Measurements from ENCODE around the gene RIMS4.

Gene RIMS4

DNA sequence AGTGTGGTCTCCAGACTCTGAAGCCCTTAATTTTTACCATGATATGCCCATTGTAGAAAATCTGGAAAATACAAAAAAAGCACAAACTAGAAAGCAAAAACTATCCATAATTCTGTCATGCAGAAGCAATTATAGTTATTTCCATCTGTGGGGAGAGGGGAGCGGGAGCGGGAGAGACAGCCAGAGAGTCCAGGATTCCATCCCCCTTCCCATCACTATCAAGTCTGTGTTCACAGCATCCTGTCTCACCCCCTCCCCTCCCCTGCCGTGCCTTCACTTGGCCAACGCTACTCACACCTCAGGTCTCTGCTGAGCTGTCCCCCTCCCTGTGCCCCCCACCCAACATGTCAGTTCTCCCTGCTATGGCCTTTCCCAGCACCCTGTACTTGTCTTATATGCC is 14.5 kb downstream of the RIMS4 start:
- Histone ChIP-seq H3K79me2 (ENCODE audit: low read length) (no peaks in the 10 kb centered on the region), H3K4me2 (ENCODE audit: low read depth, low read length) (no peak overlapping the region), H3K9me3 (replicated peaks; ENCODE audit: insufficient read depth, low read length) (no peaks in the 10 kb centered on the region), H3K27me3 (replicated peaks; ENCODE audit: insufficient read depth, low read length) (no peaks in the 10 kb centered on the region; the same call in 1 of the 2 replicates), H3F3A (ENCODE audit: insufficient read depth, low read length) (no peaks in the 10 kb centered on the region), H3K9ac (ENCODE audit: low read length) (no peak overlapping the region), H3K27ac (ENCODE audit: low read length) (no peak overlapping the region), H3K4me3 (ENCODE audit: low read length) (no peak overlapping the region), H3K36me3 (replicated peaks; ENCODE audit: insufficient read depth, low read length) (no peaks in the 10 kb centered on the region), H3K9me2 (replicated peaks; ENCODE audit: insufficient read depth, low read length) (no peaks in the 10 kb centered on the region), H4K20me1 (ENCODE audit: insufficient read depth, low read length) (no peaks in the 10 kb centered on the region), H2AFZ (ENCODE audit: low read length) (no peak overlapping the region), H3K4me1 (ENCODE audit: low read length) (no peaks in the 10 kb centered on the region)
- TF ChIP-seq EZH2phosphoT487 (IDR thresholded peaks at IDR 0.05; ENCODE audit: low read length) (no peak), EZH2 (optimal IDR thresholded peaks at IDR 0.05; ENCODE audit: low read depth, low read length) (no peak)
- TF ChIP-seq, protein P1, sequence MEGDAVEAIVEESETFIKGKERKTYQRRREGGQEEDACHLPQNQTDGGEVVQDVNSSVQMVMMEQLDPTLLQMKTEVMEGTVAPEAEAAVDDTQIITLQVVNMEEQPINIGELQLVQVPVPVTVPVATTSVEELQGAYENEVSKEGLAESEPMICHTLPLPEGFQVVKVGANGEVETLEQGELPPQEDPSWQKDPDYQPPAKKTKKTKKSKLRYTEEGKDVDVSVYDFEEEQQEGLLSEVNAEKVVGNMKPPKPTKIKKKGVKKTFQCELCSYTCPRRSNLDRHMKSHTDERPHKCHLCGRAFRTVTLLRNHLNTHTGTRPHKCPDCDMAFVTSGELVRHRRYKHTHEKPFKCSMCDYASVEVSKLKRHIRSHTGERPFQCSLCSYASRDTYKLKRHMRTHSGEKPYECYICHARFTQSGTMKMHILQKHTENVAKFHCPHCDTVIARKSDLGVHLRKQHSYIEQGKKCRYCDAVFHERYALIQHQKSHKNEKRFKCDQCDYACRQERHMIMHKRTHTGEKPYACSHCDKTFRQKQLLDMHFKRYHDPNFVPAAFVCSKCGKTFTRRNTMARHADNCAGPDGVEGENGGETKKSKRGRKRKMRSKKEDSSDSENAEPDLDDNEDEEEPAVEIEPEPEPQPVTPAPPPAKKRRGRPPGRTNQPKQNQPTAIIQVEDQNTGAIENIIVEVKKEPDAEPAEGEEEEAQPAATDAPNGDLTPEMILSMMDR (IDR thresholded peaks at IDR 0.05; ENCODE audit: low read length) = no peak
- DNase-seq = no peak

DNA sequence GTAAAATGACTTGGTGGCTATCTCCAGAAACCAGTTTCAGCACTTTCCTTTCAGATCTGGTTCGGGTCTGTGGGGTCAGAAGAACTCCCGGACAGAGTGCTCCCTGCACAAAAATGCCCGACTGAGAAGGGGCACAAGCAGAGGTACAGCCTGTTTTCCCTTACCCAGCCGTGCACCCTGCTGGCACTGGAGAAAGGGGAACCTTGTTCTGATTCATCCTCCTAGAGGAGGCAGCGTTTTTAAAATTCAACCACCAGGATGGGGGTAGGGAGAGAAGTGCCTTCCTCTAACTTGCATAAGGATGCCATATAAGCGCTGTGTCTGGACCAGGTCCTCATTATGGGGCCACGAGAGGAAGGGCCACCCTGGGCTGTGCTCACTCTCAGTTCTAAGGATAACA is 17.6 kb downstream of the RIMS4 start:
- Histone ChIP-seq H3K9me3 (replicated peaks; ENCODE audit: insufficient read depth, low read length) (no peaks in the 10 kb centered on the region), H3K9me2 (replicated peaks; ENCODE audit: insufficient read depth, low read length) (no peaks in the 10 kb centered on the region), H3K4me2 (ENCODE audit: low read depth, low read length) (no peak overlapping the region), H3K27me3 (replicated peaks; ENCODE audit: insufficient read depth, low read length) (peaks cover 24% of the 10 kb centered on the region), H2AFZ (ENCODE audit: low read length) (no peak overlapping the region), H3K4me1 (ENCODE audit: low read length) (no peaks in the 10 kb centered on the region), H3K79me2 (ENCODE audit: low read length) (no peaks in the 10 kb centered on the region), H3K36me3 (replicated peaks; ENCODE audit: insufficient read depth, low read length) (no peaks in the 10 kb centered on the region), H3K9ac (ENCODE audit: low read length) (no peak overlapping the region), H3F3A (ENCODE audit: insufficient read depth, low read length) (no peaks in the 10 kb centered on the region), H3K4me3 (ENCODE audit: low read length) (no peak overlapping the region), H4K20me1 (ENCODE audit: insufficient read depth, low read length) (no peaks in the 10 kb centered on the region), H3K27ac (ENCODE audit: low read length) (no peak overlapping the region)
- no peak for TF ChIP-seq EZH2 (optimal IDR thresholded peaks at IDR 0.05; ENCODE audit: low read depth, low read length)
- TF ChIP-seq EZH2phosphoT487 (IDR thresholded peaks at IDR 0.05; ENCODE audit: low read length) = no peak
- TF ChIP-seq, protein P1 (IDR thresholded peaks at IDR 0.05; ENCODE audit: low read length) = no peak
- no peak for DNase-seq

DNA sequence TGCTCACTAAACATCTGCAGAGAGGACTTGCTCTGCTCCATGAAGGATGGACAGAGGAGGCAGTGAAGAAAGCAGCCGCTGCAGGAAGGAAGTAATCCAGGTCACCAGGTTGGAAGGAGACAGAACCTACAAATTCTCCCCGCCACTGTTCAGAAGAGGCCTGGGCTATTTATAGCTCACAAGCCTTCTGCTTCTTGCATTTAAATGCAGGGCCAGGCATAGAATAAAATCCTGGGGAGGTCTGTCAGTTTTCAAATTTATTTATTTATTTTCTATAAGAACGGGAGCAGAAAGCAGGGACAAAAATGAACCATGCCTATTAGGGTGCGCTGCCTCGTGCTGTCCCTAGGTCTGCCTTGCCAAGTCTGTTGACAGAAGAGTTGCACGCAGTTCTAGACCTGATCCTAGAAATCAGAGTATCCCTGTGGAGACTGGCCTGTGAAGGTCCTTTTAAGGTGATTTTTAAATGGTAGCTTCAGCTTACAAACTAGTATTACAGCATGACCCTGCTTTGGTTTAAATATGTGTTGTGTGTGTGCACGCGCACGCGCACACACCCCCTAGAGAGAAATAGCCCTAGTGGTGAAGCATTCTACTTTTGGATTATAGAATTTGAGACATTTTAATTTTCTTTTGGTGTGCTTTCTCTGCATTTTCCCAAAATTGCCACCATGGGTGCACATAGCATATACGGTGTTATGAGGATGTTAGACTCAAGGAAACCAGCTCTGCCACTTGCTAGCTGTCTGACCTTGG is 19.5 kb downstream of the RIMS4 start:
- Histone ChIP-seq H3K79me2 (ENCODE audit: low read length) (no peaks in the 10 kb centered on the region), H3K9ac (ENCODE audit: low read length) (no peak overlapping the region), H3K27me3 (replicated peaks; ENCODE audit: insufficient read depth, low read length) (peaks cover 40% of the 10 kb centered on the region), H3K27ac (ENCODE audit: low read length) (no peak overlapping the region), H3K4me2 (ENCODE audit: low read depth, low read length) (no peak overlapping the region), H3K36me3 (replicated peaks; ENCODE audit: insufficient read depth, low read length) (no peaks in the 10 kb centered on the region), H4K20me1 (ENCODE audit: insufficient read depth, low read length) (no peaks in the 10 kb centered on the region), H3K9me2 (replicated peaks; ENCODE audit: insufficient read depth, low read length) (no peaks in the 10 kb centered on the region), H3K9me3 (replicated peaks; ENCODE audit: insufficient read depth, low read length) (no peaks in the 10 kb centered on the region), H3K4me1 (ENCODE audit: low read length) (no peaks in the 10 kb centered on the region), H2AFZ (ENCODE audit: low read length) (no peak overlapping the region), H3F3A (ENCODE audit: insufficient read depth, low read length) (no peaks in the 10 kb centered on the region), H3K4me3 (ENCODE audit: low read length) (no peak overlapping the region)
- no peak for DNase-seq
- TF ChIP-seq EZH2 (optimal IDR thresholded peaks at IDR 0.05; ENCODE audit: low read depth, low read length) (no peak), EZH2phosphoT487 (IDR thresholded peaks at IDR 0.05; ENCODE audit: low read length) (no peak)
- TF ChIP-seq, protein P1 (IDR thresholded peaks at IDR 0.05; ENCODE audit: low read length) = no peak

Data from MM.1S (cell line).